Progenitor cell of endocrine pancreas (in vitro differentiated cells): ENCODE results near the gene EGLN3. TPM values are rescaled to one million over a fixed set of nuclear protein-coding genes. Genes with fewer than 3 reads are reported as not detected.
"Not testable (repeated sequence)": the region's sequence is repeated elsewhere in the genome, so short reads cannot be mapped to it uniquely, and the experiment has no call there.

Source experiments
- DNase-seq: peaks from one replicate; pipeline ENCODE4 v3.0.0; 2021; ENCODE audit warnings: low spot score; ENCODE audit not compliant: unreplicated experiment
- H3K27ac Mint-ChIP-seq: 2 replicates; pipeline ENCODE4 v1.8.0; 2021; ENCODE audit warnings: mild to moderate bottlenecking, moderate library complexity, mixed read lengths
- H3K27me3 Mint-ChIP-seq: 2 replicates; pipeline ENCODE4 v1.8.0; 2021; ENCODE audit warnings: mixed read lengths
- H3K36me3 Mint-ChIP-seq: 2 replicates; pipeline ENCODE4 v1.8.0; 2022; ENCODE audit warnings: mixed read lengths; ENCODE audit not compliant: insufficient read depth
- H3K4me1 Mint-ChIP-seq: 2 replicates; pipeline ENCODE4 v1.8.0; 2021; ENCODE audit warnings: low read depth, mixed read lengths
- H3K4me3 Mint-ChIP-seq: 2 replicates; pipeline ENCODE4 v1.8.0; 2021; ENCODE audit warnings: low read depth, mild to moderate bottlenecking, moderate library complexity, mixed read lengths
- H3K9me3 Mint-ChIP-seq: 2 replicates; pipeline ENCODE4 v1.8.0; 2021; ENCODE audit warnings: low read depth, mixed read lengths
- CTCF ChIP-seq: fragments of 200-600 bp; sonication (generic); IDR thresholded peaks from one replicate; pipeline ENCODE4 v1.5.0; 2021; ENCODE audit warnings: antibody characterized with exemption, mild to moderate bottlenecking; ENCODE audit not compliant: unreplicated experiment
- total RNA-seq: library from RNA; stranded (reverse); gene quantifications from 2 replicates; pipeline ENCODE4 v1.2.1, GENCODE V29; 2021

The EGLN3 gene
- total RNA-seq, 1 donor from 2014 or later: 9.5 TPM

- peaks cover 9% of the 10 kb centered on the region for H3K4me1 Mint-ChIP-seq
Observed at GRCh38 chr14:33931461-33931860, 19.4 kb downstream of the EGLN3 start.

GRCh38 chr14:33930439-33930838 is 20.4 kb downstream of the EGLN3 start:
- H3K36me3 Mint-ChIP-seq: peaks cover 8% of the 10 kb centered on the region
- no peak for TF ChIP-seq CTCF
- no peak overlapping the region for H3K27ac Mint-ChIP-seq
- no peak for DNase-seq
- H3K4me3 Mint-ChIP-seq: no peak overlapping the region
- peaks cover 9% of the 10 kb centered on the region for H3K4me1 Mint-ChIP-seq
- H3K27me3 Mint-ChIP-seq: peaks cover 2% of the 10 kb centered on the region
- no peaks in the 10 kb centered on the region for H3K9me3 Mint-ChIP-seq

More at GRCh38 chr14:33931461-33931860, 19.4 kb downstream of the EGLN3 start:
- H3K4me3 Mint-ChIP-seq: no peak overlapping the region
- DNase-seq: no peak
- TF ChIP-seq CTCF: no peak
- H3K27ac Mint-ChIP-seq: no peak overlapping the region
- peaks cover 8% of the 10 kb centered on the region for H3K36me3 Mint-ChIP-seq
- H3K9me3 Mint-ChIP-seq: no peaks in the 10 kb centered on the region
- H3K27me3 Mint-ChIP-seq: peaks cover 5% of the 10 kb centered on the region

GRCh38 chr14:33929799-33930408 is 21.0 kb downstream of the EGLN3 start:
- no peak for DNase-seq
- peaks cover 2% of the 10 kb centered on the region for H3K27me3 Mint-ChIP-seq
- no peaks in the 10 kb centered on the region for H3K9me3 Mint-ChIP-seq
- H3K4me3 Mint-ChIP-seq: no peak overlapping the region
- H3K36me3 Mint-ChIP-seq: peaks cover 8% of the 10 kb centered on the region
- no peak overlapping the region for H3K27ac Mint-ChIP-seq
- H3K4me1 Mint-ChIP-seq: peaks cover 9% of the 10 kb centered on the region
- no peak for TF ChIP-seq CTCF

GRCh38 chr14:33928895-33929294 is 22.0 kb downstream of the EGLN3 start:
- Mint-ChIP-seq H3K4me1 (peaks cover 9% of the 10 kb centered on the region), H3K36me3 (peaks cover 11% of the 10 kb centered on the region), H3K27ac (no peak overlapping the region), H3K9me3 (no peaks in the 10 kb centered on the region), H3K27me3 (peaks cover 2% of the 10 kb centered on the region), H3K4me3 (no peak overlapping the region)
- TF ChIP-seq CTCF: no peak
- DNase-seq: no peak

- Mint-ChIP-seq H3K27me3 (no peaks in the 10 kb centered on the region), H3K36me3 (peaks cover 11% of the 10 kb centered on the region), H3K4me3 (no peak overlapping the region), H3K9me3 (no peaks in the 10 kb centered on the region), H3K27ac (no peak overlapping the region), H3K4me1 (peaks cover 9% of the 10 kb centered on the region)
- DNase-seq: no peak
- no peak for TF ChIP-seq CTCF
Observed at GRCh38 chr14:33927944-33928343, 22.9 kb downstream of the EGLN3 start.

- H3K36me3 Mint-ChIP-seq: peaks cover 13% of the 10 kb centered on the region
- not testable (repeated sequence) for H3K27ac Mint-ChIP-seq, H3K4me3 Mint-ChIP-seq, H3K4me1 Mint-ChIP-seq, H3K9me3 Mint-ChIP-seq, DNase-seq, H3K27me3 Mint-ChIP-seq
Observed at GRCh38 chr14:33926967-33927366, 23.9 kb downstream of the EGLN3 start.
